H1 (cell line): ENCODE measurements around the gene PDCL3. TPM values are rescaled to one million over a fixed set of nuclear protein-coding genes. Genes with fewer than 3 reads are reported as not detected.

Experiments
- CTCF ChIA-PET: fragments of 300-600 bp; sonication (Branson Sonifier 250); formaldehyde crosslinking; loops from one replicate; lab custom pipeline; 2021; ENCODE audit not compliant: partially characterized antibody; lab: Charles Lee
- POLR2A ChIA-PET: fragments of 300-600 bp; sonication (Branson Sonifier 250); formaldehyde crosslinking; loops from one replicate; lab custom pipeline; 2021; ENCODE audit warnings: inconsistent platforms; ENCODE audit not compliant: partially characterized antibody; lab: Charles Lee
- DNase-seq, 2 experiments: peaks; one replicate each; pipeline versions ENCODE4 v3.0.0 to v3.0.0-alpha.2; 2010 to 2022; ENCODE audit warnings: low spot score in 2 of 2, low read depth in 1 of 2, mixed read lengths in 1 of 2
- FAIRE-seq: peaks from 2 replicates; lab custom pipeline; 2011; peaks lifted over from hg19 to GRCh38; lab: Jason Lieb, UNC
- H2AFZ ChIP-seq: 2 replicates; pipeline ENCODE4 v1.8.1; 2012; ENCODE audit warnings: low read length, inconsistent platforms
- H2AK5ac ChIP-seq: 2 replicates; pipeline ENCODE4 v1.6.1; 2013; ENCODE audit warnings: low read depth, low read length
- H2BK120ac ChIP-seq: replicated peaks from 2 replicates; pipeline ENCODE3; 2013; ENCODE audit warnings: low read depth, low read length, inconsistent platforms
- H2BK12ac ChIP-seq: 2 replicates; pipeline ENCODE4 v1.6.1; 2013; ENCODE audit warnings: low read depth, low read length
- H2BK15ac ChIP-seq: 2 replicates; pipeline ENCODE4 v1.6.1; 2013; ENCODE audit warnings: low read length
- H2BK20ac ChIP-seq: 2 replicates; pipeline ENCODE4 v1.6.1; 2013; ENCODE audit warnings: low read length
- H2BK5ac ChIP-seq: 2 replicates; pipeline ENCODE4 v1.6.1; 2013; ENCODE audit warnings: low read depth, low read length
- H3K14ac ChIP-seq: 2 replicates; pipeline ENCODE4 v1.6.1; 2013; ENCODE audit warnings: inconsistent platforms; ENCODE audit not compliant: insufficient read length
- H3K18ac ChIP-seq: 2 replicates; pipeline ENCODE4 v1.6.1; 2013; ENCODE audit warnings: low read length; ENCODE audit errors: extremely low read depth
- H3K23ac ChIP-seq: 2 replicates; pipeline ENCODE4 v1.6.1; 2013; ENCODE audit warnings: inconsistent platforms; ENCODE audit not compliant: insufficient read length
- H3K23me2 ChIP-seq: 2 replicates; pipeline ENCODE4 v1.6.1; 2013; ENCODE audit warnings: low read depth, low read length
- H3K27ac ChIP-seq: 2 replicates; pipeline ENCODE4 v1.6.1; 2011; ENCODE audit warnings: low read depth, low read length, inconsistent platforms
- H3K27me3 ChIP-seq, 4 experiments: replicated peaks in 1 of 4; 1 replicate in 1 of 4; 2 replicates in 3 of 4; pipeline versions ENCODE4 v1.6.1 to v1.8.1; 2011 to 2013; ENCODE audit warnings: low read length in 3 of 4, mild to moderate bottlenecking in 3 of 4, inconsistent platforms in 2 of 4, mixed read lengths in 2 of 4, moderate library complexity in 1 of 4; ENCODE audit not compliant: control insufficient read depth in 3 of 4, insufficient read depth in 3 of 4; ENCODE audit errors: extremely low read depth in 1 of 4
- H3K36me3 ChIP-seq, 4 experiments: 2 replicates each; pipeline versions ENCODE4 v1.6.1 to v1.8.1; 2011 to 2013; ENCODE audit warnings: mild to moderate bottlenecking in 4 of 4, low read length in 3 of 4, moderate library complexity in 2 of 4, control low read depth in 1 of 4, inconsistent platforms in 1 of 4; ENCODE audit not compliant: insufficient read depth in 4 of 4, control insufficient read depth in 2 of 4
- H3K4ac ChIP-seq: replicated peaks from 2 replicates; pipeline ENCODE3; 2013; ENCODE audit warnings: low read length, low read depth, mixed read lengths, inconsistent platforms; ENCODE audit not compliant: insufficient read length
- H3K4me1 ChIP-seq, 4 experiments: replicated peaks in 1 of 4; 1 replicate in 1 of 4; 2 replicates in 3 of 4; pipeline versions ENCODE4 v1.6.1 to v1.8.1; 2011 to 2013; ENCODE audit warnings: low read length in 3 of 4, inconsistent platforms in 2 of 4, mixed read lengths in 1 of 4; ENCODE audit not compliant: insufficient read depth in 4 of 4, control insufficient read depth in 3 of 4
- H3K4me2 ChIP-seq, 2 experiments: 2 replicates each; pipeline versions ENCODE4 v1.6.1 to v1.8.1; 2011 to 2013; ENCODE audit warnings: low read depth in 2 of 2, low read length in 2 of 2, control low read depth in 1 of 2, inconsistent platforms in 1 of 2, mild to moderate bottlenecking in 1 of 2; ENCODE audit not compliant: insufficient read depth in 1 of 2
- H3K4me3 ChIP-seq, 4 experiments: fragments of 200-600, 300-600 bp in 1 of 4; sonication (generic), shearing (Covaris generic), sonication (Bioruptor Twin) in 1 of 4; 2 replicates each; pipeline versions ENCODE4 v1.5.1 to v1.8.1; 2011 to 2016; ENCODE audit warnings: low read length in 4 of 4, low read depth in 3 of 4, control low read depth in 2 of 4, inconsistent platforms in 2 of 4, mild to moderate bottlenecking in 2 of 4, mixed read lengths in 1 of 4, moderate library complexity in 1 of 4; ENCODE audit not compliant: insufficient read depth in 2 of 4; ENCODE audit errors: extremely low read depth in 1 of 4
- H3K56ac ChIP-seq: replicated peaks from 2 replicates; pipeline ENCODE3; 2013; ENCODE audit warnings: low read depth, mild to moderate bottlenecking, mixed read lengths, low read length, inconsistent platforms; ENCODE audit not compliant: insufficient read length
- H3K79me1 ChIP-seq: 2 replicates; pipeline ENCODE4 v1.6.1; 2013; ENCODE audit warnings: low read depth, low read length, control low read depth
- H3K79me2 ChIP-seq, 2 experiments: 2 replicates each; pipeline versions ENCODE4 v1.6.1 to v1.8.1; 2012 to 2013; ENCODE audit warnings: low read length in 2 of 2, mild to moderate bottlenecking in 2 of 2, inconsistent platforms in 1 of 2; ENCODE audit not compliant: insufficient read depth in 2 of 2, control insufficient read depth in 1 of 2
- H3K9ac ChIP-seq, 4 experiments: replicated peaks in 1 of 4; 1 replicate in 1 of 4; 2 replicates in 3 of 4; pipeline versions ENCODE4 v1.6.1 to v1.8.1; 2011 to 2013; ENCODE audit warnings: low read depth in 3 of 4, low read length in 3 of 4, control low read depth in 2 of 4, mild to moderate bottlenecking in 2 of 4, moderate library complexity in 2 of 4, inconsistent platforms in 1 of 4; ENCODE audit errors: extremely low read depth in 1 of 4
- H3K9me3 ChIP-seq, 2 experiments: 2 replicates each; pipeline versions ENCODE4 v1.6.1 to v1.8.1; 2012 to 2013; ENCODE audit warnings: mild to moderate bottlenecking in 2 of 2, moderate library complexity in 2 of 2, control low read depth in 1 of 2, inconsistent platforms in 1 of 2, low read depth in 1 of 2, low read length in 1 of 2, mixed read lengths in 1 of 2; ENCODE audit not compliant: insufficient read depth in 2 of 2
- H4K20me1 ChIP-seq, 2 experiments: replicated peaks in 1 of 2; 2 replicates each; pipeline versions ENCODE3 to v1.8.1; 2011 to 2013; ENCODE audit warnings: inconsistent platforms in 2 of 2, low read length in 2 of 2, mild to moderate bottlenecking in 1 of 2; ENCODE audit not compliant: insufficient read depth in 2 of 2, control insufficient read depth in 1 of 2
- H4K5ac ChIP-seq: 2 replicates; pipeline ENCODE4 v1.6.1; 2013; ENCODE audit warnings: low read length, low read depth, mixed read lengths, inconsistent platforms; ENCODE audit not compliant: insufficient read length
- H4K8ac ChIP-seq: 2 replicates; pipeline ENCODE4 v1.8.0; 2013; ENCODE audit warnings: mild to moderate bottlenecking, moderate library complexity, low read length, inconsistent platforms; ENCODE audit not compliant: insufficient read depth; ENCODE audit errors: extremely low read depth
- H4K91ac ChIP-seq: replicated peaks from 2 replicates; pipeline ENCODE3; 2013; ENCODE audit warnings: low read length, mixed read lengths, inconsistent platforms; ENCODE audit not compliant: insufficient read length
- ASH2L ChIP-seq: fragments of 200-600, 300-600 bp; sonication (generic); IDR thresholded peaks from one replicate; pipeline ENCODE4 v1.7.1; 2017; ENCODE audit warnings: low read length
- CREB1 ChIP-seq: IDR thresholded peaks from 2 replicates; pipeline ENCODE4 v1.6.1; 2012; ENCODE audit warnings: inconsistent platforms
- SP1 ChIP-seq: IDR thresholded peaks from 2 replicates; pipeline ENCODE4 v1.6.1; 2011; ENCODE audit warnings: low read depth, low read length
- WGBS, 2 experiments: shearing (Covaris generic) in 1 of 2; methylation state at CpG; one replicate each; pipeline versions ENCODE4 v1.1.6 to v1.1.7; 2013 to 2015; ENCODE audit warnings: low lambda C conversion rate in 2 of 2, mixed read lengths in 2 of 2, inconsistent platforms in 1 of 2, low coverage in 1 of 2, missing lambda C conversion rate in 1 of 2; ENCODE audit not compliant: insufficient replicate concordance in 2 of 2, insufficient coverage in 1 of 2, insufficient read length in 1 of 2; ENCODE audit errors: extremely low coverage in 1 of 2, missing lambda C conversion rate in 1 of 2; 5-methylcytosine and 5-hydroxymethylcytosine counted together
- polyA plus RNA-seq, 7 experiments: library from polyadenylated mRNA; depleted of rRNA in 3 of 7; stranded (reverse) in 5 of 7; unstranded in 2 of 7; fragments of >200 nt in 5 of 7; fragments of 200-250 nt in 2 of 7; gene quantifications; 1 replicate in 5 of 7; 2 replicates in 1 of 7; 4 replicates in 1 of 7; pipeline versions ENCODE4 v1.2.1 to v1.2.3, GENCODE V29; 2011 to 2013; ENCODE audit warnings: missing spikeins in 2 of 7, mixed read lengths in 2 of 7
- total RNA-seq: library from RNA; stranded (reverse); fragmentation: NEBNext Ultra II Directional; extraction: Animal tissue kit (Norgen Biotek cat#: 25700); gene quantifications from 2 replicates; pipeline ENCODE4 v1.2.1, GENCODE V29; 2021
- TF ChIP-seq, protein P1 (sequence below): IDR thresholded peaks from 2 replicates; pipeline ENCODE4 v1.6.1; 2011; ENCODE audit warnings: low read depth, mild to moderate bottlenecking, low read length; ENCODE audit not compliant: insufficient read depth

Gene PDCL3
- total and polyA plus RNA-seq, 2 of the 8 experiments (the other 6 are each of a cell fraction or from before 2014, with no cell fraction given), result 19.8 to 29.4 TPM

DNA sequence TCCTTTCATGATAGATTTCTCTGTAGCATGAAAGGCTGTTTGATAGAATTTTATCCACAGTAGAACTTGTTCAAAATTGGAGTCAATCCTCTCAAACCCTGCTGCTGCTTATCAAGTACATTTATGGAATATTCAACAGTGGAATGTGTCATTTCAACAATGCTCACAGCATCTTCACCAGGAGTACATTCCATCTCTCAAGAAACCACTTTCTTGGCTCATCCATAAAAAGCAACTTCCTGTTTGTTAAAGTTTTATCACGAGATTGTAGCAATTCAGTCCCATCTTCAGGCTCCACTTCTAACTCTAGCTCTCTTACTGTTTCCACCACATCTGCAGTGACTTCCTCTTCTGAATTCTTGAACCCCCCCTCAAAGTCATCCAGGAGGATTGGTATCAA, 29.4 kb downstream of the PDCL3 start:
- TF ChIP-seq, protein P1, sequence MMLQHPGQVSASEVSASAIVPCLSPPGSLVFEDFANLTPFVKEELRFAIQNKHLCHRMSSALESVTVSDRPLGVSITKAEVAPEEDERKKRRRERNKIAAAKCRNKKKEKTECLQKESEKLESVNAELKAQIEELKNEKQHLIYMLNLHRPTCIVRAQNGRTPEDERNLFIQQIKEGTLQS, result no peak
- TF ChIP-seq SP1 (no peak), CREB1 (no peak), ASH2L (no peak)
- POLR2A ChIA-PET, result interaction anchor here (1.0 kb wide), 2 partner anchors 10 to 410 kb away, joined by 3 read pairs; partner anchors contain the start of gene RPL31
- CTCF ChIA-PET, result interaction anchor here (0.6 kb wide), 1 partner anchor 557 kb away, joined by 3 read pairs; no protein-coding TSS in a partner anchor

More for the DNA sequence above, 29.4 kb downstream of the PDCL3 start:
- Histone ChIP-seq H3K9ac (no peak overlapping the region), H3K23me2 (no peaks in the 10 kb centered on the region), H2BK20ac (no peak overlapping the region), H4K8ac (no peak overlapping the region), H3K14ac (no peak overlapping the region), H3K79me1 (no peaks in the 10 kb centered on the region), H2AFZ (no peak overlapping the region), H2BK120ac (no peak overlapping the region), H2BK12ac (no peak overlapping the region), H3K18ac (no peak overlapping the region), H3K56ac (no peak overlapping the region), H3K4me1 (no peaks in the 10 kb centered on the region), H3K4me2 (no peak overlapping the region), H3K27me3 (no peaks in the 10 kb centered on the region), H2BK15ac (no peak overlapping the region), H2AK5ac (no peak overlapping the region), H3K4me3 (no peak overlapping the region), H2BK5ac (no peak overlapping the region), H4K91ac (no peak overlapping the region), H3K4ac (no peak overlapping the region), H3K79me2 (no peaks in the 10 kb centered on the region), H3K36me3 (no peaks in the 10 kb centered on the region), H4K5ac (no peak overlapping the region), H4K20me1 (no peaks in the 10 kb centered on the region), H3K23ac (no peak overlapping the region), H3K27ac (no peak overlapping the region), H3K9me3 (no peaks in the 10 kb centered on the region)
- no peak for DNase-seq
- FAIRE-seq, result no peak
- WGBS, 2 experiments, result 89% methylated on average over 1 of the region's 1 CpG; no CpG with 5 or more reads in 1 of the 2 experiments
